Measurements from ENCODE around the gene RIN3. TPM values are rescaled to one million over a fixed set of nuclear protein-coding genes. Genes with fewer than 3 reads are reported as not detected.

RIN3 gene
- total and polyA plus RNA-seq, 2 of the 4 experiments (the other 2 are of a cell fraction), result 2.5 to 11.1 TPM

DNA sequence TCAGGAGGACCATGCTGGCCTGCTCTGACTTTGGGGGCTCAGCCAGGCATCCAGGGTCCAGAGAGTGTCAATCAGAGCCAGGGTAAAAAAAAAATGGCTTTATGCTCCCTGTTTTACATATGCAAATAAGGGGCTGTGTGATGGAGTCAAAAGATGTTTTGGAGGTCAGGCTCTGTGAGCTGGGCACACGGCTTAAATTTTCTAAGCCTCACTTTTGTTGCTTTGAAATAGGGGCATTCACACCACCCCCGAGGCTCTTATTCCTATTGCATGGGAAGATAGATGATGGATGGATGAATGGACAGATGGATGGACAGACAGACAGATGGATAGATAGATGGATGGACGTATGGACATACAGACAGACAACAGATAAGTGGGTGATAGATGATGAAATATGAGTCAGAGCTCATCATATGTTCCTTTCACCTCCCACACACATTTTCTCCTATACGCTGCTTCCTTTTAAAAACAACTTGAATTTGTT, 42.7 kb downstream of the RIN3 start:
- POLR2A ChIA-PET (ENCODE audit: unreplicated experiment), result no interaction called here
- no peak overlapping the region for H4K91ac ChIP-seq (ENCODE audit: insufficient read depth, low read depth, low read length)
- peaks cover 24 to 74% of the 10 kb centered on the region in 2 experiments for H3K79me1 ChIP-seq (ENCODE audit: low read depth in 1 of 2, low read length in 2 of 2)
- no peaks in the 10 kb centered on the region for H3K27me3 ChIP-seq (ENCODE audit: control insufficient read depth, insufficient read depth, low read length)
- TF ChIP-seq CHD1 (IDR thresholded peaks at IDR 0.05; ENCODE audit: low read depth, low read length) (no peak), FOS (IDR thresholded peaks at IDR 0.05; ENCODE audit: low read depth, low read length) (no peak), MAFK (IDR thresholded peaks at IDR 0.05; ENCODE audit: low read depth, low read length) (no peak), SMC3 (IDR thresholded peaks at IDR 0.05; ENCODE audit: low read depth, low read length) (no peak), POLR2A (IDR thresholded peaks at IDR 0.05; ENCODE audit: low read depth, low read length) (no peak), MXI1 (IDR thresholded peaks at IDR 0.05; ENCODE audit: borderline replicate concordance, low read depth, low read length) (no peak), CEBPB (IDR thresholded peaks at IDR 0.05; ENCODE audit: low read depth, low read length) (no peak), BHLHE40 (IDR thresholded peaks at IDR 0.05; ENCODE audit: low read depth, low read length) (no peak), RCOR1 (IDR thresholded peaks at IDR 0.05; ENCODE audit: insufficient replicate concordance, low read length) (no peak), RAD21 (IDR thresholded peaks at IDR 0.05; ENCODE audit: low read length) (no peak), RFX5 (IDR thresholded peaks at IDR 0.05; ENCODE audit: low read depth, low read length) (no peak), USF2 (IDR thresholded peaks at IDR 0.05; ENCODE audit: low read depth, low read length) (no peak), NFE2L2 (IDR thresholded peaks at IDR 0.05; ENCODE audit: low read depth, low read length) (no peak), MAZ (IDR thresholded peaks at IDR 0.05; ENCODE audit: borderline replicate concordance, low read depth, low read length) (no peak)
- TF ChIP-seq, protein P1, sequence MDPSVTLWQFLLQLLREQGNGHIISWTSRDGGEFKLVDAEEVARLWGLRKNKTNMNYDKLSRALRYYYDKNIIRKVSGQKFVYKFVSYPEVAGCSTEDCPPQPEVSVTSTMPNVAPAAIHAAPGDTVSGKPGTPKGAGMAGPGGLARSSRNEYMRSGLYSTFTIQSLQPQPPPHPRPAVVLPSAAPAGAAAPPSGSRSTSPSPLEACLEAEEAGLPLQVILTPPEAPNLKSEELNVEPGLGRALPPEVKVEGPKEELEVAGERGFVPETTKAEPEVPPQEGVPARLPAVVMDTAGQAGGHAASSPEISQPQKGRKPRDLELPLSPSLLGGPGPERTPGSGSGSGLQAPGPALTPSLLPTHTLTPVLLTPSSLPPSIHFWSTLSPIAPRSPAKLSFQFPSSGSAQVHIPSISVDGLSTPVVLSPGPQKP (IDR thresholded peaks at IDR 0.05; ENCODE audit: borderline replicate concordance, low read depth, low read length), result no peak
- TF ChIP-seq, protein P2, sequence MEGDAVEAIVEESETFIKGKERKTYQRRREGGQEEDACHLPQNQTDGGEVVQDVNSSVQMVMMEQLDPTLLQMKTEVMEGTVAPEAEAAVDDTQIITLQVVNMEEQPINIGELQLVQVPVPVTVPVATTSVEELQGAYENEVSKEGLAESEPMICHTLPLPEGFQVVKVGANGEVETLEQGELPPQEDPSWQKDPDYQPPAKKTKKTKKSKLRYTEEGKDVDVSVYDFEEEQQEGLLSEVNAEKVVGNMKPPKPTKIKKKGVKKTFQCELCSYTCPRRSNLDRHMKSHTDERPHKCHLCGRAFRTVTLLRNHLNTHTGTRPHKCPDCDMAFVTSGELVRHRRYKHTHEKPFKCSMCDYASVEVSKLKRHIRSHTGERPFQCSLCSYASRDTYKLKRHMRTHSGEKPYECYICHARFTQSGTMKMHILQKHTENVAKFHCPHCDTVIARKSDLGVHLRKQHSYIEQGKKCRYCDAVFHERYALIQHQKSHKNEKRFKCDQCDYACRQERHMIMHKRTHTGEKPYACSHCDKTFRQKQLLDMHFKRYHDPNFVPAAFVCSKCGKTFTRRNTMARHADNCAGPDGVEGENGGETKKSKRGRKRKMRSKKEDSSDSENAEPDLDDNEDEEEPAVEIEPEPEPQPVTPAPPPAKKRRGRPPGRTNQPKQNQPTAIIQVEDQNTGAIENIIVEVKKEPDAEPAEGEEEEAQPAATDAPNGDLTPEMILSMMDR (conservative IDR thresholded peaks at IDR 0.05; ENCODE audit: low read depth, low read length), result no peak
- H3K14ac ChIP-seq (replicated peaks; ENCODE audit: low read depth, low read length), result no peak overlapping the region
- H3K9me1 ChIP-seq (ENCODE audit: insufficient read depth, low read length), result peaks cover 32% of the 10 kb centered on the region
- CTCF ChIA-PET, result no interaction called here
- H3K9me3 ChIP-seq (ENCODE audit: control insufficient read depth, insufficient read depth, low read length), result no peaks in the 10 kb centered on the region
- H4K20me1 ChIP-seq (ENCODE audit: insufficient read depth, low read length), result peaks cover 17% of the 10 kb centered on the region; the same call in 1 of the 2 replicates
- no peak overlapping the region for H3K4me2 ChIP-seq (ENCODE audit: low read depth, low read length)
- BruUV-seq (replicated peaks), result no TSS peak
- H3K36me3 ChIP-seq (ENCODE audit: control insufficient read depth, insufficient read depth, low read length), result peaks cover 30% of the 10 kb centered on the region
- dilution Hi-C loops (cut with HindIII; ENCODE audit: low sequenced_read_pairs, unreplicated experiment) (no loop called here), intact Hi-C loops (cut with micrococcal nuclease) (no loop called here), in situ Hi-C loops (cut with MboI; ENCODE audit: low sequenced_read_pairs) (no loop called here)
- H2BK20ac ChIP-seq (ENCODE audit: low read depth, low read length), result no peak overlapping the region
- no peak overlapping the region for H4K8ac ChIP-seq (ENCODE audit: low read depth in 2 of 2, low read length in 2 of 2)
- peaks cover 11% of the 10 kb centered on the region for H3K4me1 ChIP-seq (ENCODE audit: control insufficient read depth, insufficient read depth, low read length)
- H3K23ac ChIP-seq (ENCODE audit: low read depth, low read length), result no peak overlapping the region
- H4K5ac ChIP-seq (ENCODE audit: low read depth, low read length), result no peak overlapping the region
- H3K4me3 ChIP-seq (ENCODE audit: insufficient read depth, low read depth, low read length), result no peak overlapping the region
- no peak overlapping the region for H2BK5ac ChIP-seq (ENCODE audit: low read depth, low read length, poor library complexity, severe bottlenecking)
- DNase-seq (peak; percentile 18), ATAC-seq (ENCODE audit: low read depth) (no peak)
- no peak overlapping the region for H2AFZ ChIP-seq (replicated peaks; ENCODE audit: low read length, poor library complexity)
- no peak overlapping the region for H2BK15ac ChIP-seq (ENCODE audit: low read depth, low read length)
- no CpG with 5 or more reads among the region's 4 CpGs for WGBS, 2 experiments (ENCODE audit: extremely low coverage in 2 of 2, insufficient read length in 1 of 2)
- H3K18ac ChIP-seq (ENCODE audit: low read depth, low read length), result no peak overlapping the region
- H3K4ac ChIP-seq (ENCODE audit: low read depth, low read length), result no peak overlapping the region
- H2AK9ac ChIP-seq (replicated peaks; ENCODE audit: low read depth, low read length, poor library complexity), result no peak overlapping the region
- H2AK5ac ChIP-seq (ENCODE audit: low read depth, low read length), result no peak overlapping the region
- no peak overlapping the region for H2BK120ac ChIP-seq (ENCODE audit: low read depth, low read length)
- no peak overlapping the region for H3K27ac ChIP-seq (ENCODE audit: insufficient read depth, low read length)
- no peak overlapping the region for H3K9ac ChIP-seq (ENCODE audit: low read depth, low read length)
- no peak overlapping the region for H3K56ac ChIP-seq (ENCODE audit: extremely low read depth, insufficient read depth, low read length)
